Measurements from ENCODE around the gene SCN2A.
"Not testable (repeated sequence)": the region's sequence is repeated elsewhere in the genome, so short reads cannot be mapped to it uniquely, and the experiment has no call there.

The SCN2A gene

DNA sequence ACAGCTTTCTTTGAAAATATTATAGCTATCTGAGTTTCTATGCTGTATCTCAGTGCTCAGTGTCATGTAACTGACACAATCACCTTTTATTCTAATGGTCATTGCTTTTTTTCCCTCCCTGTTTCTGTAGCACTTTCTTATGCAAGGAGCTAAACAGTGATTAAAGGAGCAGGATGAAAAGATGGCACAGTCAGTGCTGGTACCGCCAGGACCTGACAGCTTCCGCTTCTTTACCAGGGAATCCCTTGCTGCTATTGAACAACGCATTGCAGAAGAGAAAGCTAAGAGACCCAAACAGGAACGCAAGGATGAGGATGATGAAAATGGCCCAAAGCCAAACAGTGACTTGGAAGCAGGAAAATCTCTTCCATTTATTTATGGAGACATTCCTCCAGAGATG lies 56.4 kb downstream of the SCN2A start:
- DNase-seq (ENCODE audit: low read depth, low spot score): no peak
- no peak overlapping the region for H3K4me3 ChIP-seq (ENCODE audit: low read length)

DNA sequence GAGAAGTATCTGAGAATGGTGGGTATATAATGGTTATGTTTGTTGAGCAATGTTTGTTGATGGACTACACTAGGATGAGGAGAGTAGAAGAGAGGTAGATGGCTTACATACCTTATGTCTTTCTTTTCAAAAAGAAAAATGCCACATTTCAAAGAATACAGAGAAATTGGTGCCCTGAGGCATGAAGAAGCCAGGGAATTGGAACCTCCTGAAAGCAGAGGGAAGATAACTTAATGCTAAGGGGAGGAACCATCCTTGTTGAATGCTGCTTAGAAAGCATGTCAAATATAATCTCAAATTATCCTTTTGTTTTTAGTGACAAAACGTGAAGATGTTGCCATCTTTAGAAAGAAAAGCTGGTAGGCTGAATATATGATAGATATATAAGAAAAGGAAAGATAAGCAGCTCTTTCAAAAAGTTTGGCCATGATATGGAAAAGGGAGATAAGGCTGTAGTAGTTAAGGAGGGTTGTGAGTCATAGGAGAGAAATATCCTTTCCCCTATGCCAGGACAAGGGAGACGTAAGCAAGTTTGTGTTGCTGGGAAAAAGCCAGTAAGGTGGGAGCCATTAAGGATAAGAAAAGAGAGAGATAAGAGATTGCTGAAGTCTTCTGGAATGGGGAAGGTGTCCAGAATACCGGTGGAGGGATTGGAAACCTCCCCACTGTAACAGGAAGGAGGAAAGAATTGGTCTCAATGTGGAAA lies 66.3 kb downstream of the SCN2A start:
- H3K4me3 ChIP-seq (ENCODE audit: low read length): no peak overlapping the region
- DNase-seq (ENCODE audit: low read depth, low spot score): no peak

DNA sequence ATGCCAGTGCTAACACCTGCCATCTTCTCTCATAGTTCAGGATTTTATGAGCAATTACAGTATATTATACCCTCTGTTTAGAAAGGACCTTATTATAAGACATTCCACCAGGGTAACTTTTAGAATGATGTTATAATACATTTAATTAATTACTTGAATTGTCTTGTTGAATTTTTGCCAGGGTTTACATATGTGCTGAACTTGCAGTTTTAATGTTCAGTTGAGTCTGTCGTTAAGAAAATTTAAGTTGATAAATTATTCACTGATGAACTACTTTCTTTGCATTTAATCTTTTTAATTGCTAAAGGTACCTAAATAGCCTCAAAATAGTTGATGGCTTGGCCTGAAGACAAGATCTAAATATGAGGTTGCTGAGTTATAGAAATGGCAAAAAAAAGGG lies 68.1 kb downstream of the SCN2A start:
- no peak overlapping the region for H3K4me3 ChIP-seq (ENCODE audit: low read length)
- no peak for DNase-seq (ENCODE audit: low read depth, low spot score)

DNA sequence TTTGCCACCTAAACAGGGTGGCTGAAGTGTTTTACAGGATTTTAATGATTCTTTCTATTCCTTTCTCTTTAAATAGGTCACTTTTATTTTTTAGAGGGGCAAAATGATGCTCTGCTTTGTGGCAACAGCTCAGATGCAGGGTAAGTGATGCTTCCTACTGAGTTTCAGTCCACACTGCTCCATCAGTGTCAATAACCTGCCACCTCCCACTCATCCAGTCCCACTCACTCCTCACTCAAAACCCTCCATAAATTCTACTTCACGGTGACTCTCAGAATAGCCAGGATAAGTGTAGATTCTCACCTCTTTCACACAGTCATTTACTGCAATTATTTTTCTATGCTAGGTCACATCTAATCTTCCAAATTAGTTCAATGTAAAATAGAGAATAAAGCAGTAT lies 72.7 kb downstream of the SCN2A start:
- H3K4me3 ChIP-seq (ENCODE audit: low read length): no peak overlapping the region
- DNase-seq (ENCODE audit: low read depth, low spot score): no peak

DNA sequence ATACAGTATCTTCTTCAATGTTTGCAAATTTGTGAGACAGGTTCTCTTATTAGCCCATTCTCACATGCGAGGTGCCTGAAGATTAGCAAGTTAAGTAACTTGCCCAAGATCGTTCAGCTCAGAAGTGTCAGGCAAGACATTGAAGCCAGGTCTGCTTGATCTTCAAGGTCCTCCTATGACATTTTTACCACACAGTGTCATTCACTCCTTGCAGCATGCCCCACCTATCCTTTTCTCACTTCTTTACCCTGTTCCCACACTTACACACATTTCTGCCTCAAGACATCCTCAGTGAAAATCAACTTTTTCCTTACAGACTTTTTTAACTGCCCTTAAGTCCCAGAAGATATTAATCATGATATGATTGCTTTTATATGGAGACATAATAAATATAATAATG lies 73.8 kb downstream of the SCN2A start:
- no peak for DNase-seq (ENCODE audit: low read depth, low spot score)

DNA sequence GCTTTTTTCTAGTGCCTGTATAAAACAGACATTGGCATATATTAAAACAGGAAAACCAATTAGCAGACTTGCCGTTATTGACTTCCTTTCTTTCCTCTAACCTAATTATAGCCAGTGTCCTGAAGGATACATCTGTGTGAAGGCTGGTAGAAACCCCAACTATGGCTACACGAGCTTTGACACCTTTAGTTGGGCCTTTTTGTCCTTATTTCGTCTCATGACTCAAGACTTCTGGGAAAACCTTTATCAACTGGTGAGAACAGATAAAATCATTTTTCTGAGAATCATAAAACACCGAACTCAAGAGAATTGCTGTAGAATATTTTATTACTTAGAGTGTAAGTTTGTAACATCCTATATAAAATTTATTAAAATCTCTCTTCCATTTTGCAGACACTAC lies 74.3 kb downstream of the SCN2A start:
- DNase-seq (ENCODE audit: low read depth, low spot score): no peak
- H3K4me3 ChIP-seq (ENCODE audit: low read length): no peak overlapping the region

More for the DNA sequence above, 73.8 kb downstream of the SCN2A start:
- H3K4me3 ChIP-seq (ENCODE audit: low read length): no peak overlapping the region

DNA sequence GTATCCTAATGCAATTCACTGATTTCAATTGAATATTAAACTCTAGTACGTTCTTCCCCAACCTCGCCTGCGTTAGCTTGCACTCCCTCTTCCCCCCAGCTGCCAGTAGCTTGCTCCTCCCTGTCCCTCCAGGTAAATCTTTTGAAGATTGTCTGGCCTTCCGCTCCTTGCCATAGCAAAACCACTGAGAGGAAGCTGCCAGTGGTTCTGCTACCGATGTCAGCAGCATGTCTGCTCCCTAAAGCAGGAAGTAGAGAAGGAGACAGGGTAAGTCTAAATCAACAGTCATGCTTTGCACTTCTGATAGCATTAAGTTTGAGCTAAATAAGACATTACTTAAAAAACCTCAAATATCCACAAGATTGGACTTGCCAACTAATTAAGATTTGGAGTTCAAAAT lies 89.1 kb downstream of the SCN2A start:
- H3K4me3 ChIP-seq (ENCODE audit: low read length): no peak overlapping the region
- DNase-seq (ENCODE audit: low read depth, low spot score): peak; percentile 55

DNA sequence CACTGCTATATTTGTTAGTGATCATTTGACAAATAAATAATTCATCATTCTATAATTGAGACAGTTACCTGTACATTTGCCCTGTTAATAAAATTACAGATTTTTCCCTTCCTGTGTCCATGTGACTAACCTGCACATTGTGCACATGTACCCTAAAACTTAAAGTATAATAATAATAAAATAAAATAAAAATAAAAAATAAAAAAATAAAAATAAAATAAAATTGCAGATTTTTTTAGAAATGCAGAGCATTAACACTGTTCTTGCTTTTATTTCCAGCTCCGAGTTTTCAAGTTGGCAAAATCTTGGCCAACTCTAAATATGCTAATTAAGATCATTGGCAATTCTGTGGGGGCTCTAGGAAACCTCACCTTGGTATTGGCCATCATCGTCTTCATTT lies 105.1 kb downstream of the SCN2A start:
- DNase-seq (ENCODE audit: low read depth, low spot score): not testable (repeated sequence)

DNA sequence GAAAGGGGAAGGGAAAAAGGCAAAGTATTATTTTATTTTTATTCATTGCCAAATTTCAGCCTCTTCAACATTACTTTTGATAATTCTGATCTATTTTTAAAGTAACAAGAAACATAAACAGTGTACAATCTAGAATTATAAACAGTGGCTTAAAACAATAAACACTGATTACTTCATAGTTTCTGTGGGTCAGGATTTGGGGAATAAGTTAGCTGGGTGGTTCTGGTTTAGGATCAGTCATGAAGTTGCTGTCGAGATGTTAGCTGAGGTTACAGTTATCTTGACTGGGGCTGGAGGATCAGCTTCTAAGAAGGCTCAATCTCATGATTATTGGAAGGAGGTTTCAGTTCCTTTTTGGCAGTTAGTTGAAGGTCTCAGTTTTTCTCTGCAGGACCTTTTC lies 109.2 kb downstream of the SCN2A start:
- no peak overlapping the region for H3K4me3 ChIP-seq (ENCODE audit: low read length)
- no peak for DNase-seq (ENCODE audit: low read depth, low spot score)

More for the DNA sequence above, 105.1 kb downstream of the SCN2A start:
- H3K4me3 ChIP-seq (ENCODE audit: low read length): not testable (repeated sequence)

DNA sequence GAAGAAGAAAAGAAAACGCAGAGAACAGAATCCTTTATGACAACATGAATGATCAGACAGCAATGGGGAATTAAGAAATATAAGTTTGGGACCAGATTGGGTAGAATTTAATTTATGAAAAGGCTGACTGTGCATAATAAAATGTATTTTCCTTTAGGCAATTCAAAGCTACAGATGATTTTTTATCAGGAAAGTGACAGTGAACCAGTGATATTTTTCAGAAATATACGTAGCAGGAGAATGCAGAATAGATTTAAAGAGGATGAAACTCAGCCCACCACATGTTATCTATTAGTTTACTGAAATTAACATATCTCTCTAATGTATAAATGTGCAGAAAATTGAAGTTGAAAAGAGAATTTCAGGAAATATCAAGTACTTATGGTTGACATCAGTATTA lies 110.0 kb downstream of the SCN2A start:
- DNase-seq (ENCODE audit: low read depth, low spot score): no peak
- no peak overlapping the region for H3K4me3 ChIP-seq (ENCODE audit: low read length)

DNA sequence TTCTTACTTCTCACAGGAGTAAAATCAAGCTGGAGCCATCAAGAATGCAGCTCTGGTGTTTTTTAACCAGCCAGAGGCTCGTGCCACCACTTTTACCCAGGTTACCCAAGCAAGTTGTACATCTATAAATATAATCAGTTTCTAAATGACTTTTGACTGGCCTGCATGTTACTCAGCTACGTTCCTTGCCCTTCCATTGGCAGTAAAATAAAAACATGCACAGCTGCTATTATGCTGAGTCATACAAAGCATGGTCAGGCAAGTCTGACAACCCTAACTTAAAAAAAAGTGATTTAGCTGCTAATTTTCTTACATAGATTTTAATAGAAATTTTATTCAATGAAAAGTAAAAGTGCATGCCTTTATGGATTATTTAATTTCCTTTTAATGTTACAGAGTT lies 118.5 kb downstream of the SCN2A start:
- DNase-seq (ENCODE audit: low read depth, low spot score): no peak
- H3K4me3 ChIP-seq (ENCODE audit: low read length): no peak overlapping the region

DNA sequence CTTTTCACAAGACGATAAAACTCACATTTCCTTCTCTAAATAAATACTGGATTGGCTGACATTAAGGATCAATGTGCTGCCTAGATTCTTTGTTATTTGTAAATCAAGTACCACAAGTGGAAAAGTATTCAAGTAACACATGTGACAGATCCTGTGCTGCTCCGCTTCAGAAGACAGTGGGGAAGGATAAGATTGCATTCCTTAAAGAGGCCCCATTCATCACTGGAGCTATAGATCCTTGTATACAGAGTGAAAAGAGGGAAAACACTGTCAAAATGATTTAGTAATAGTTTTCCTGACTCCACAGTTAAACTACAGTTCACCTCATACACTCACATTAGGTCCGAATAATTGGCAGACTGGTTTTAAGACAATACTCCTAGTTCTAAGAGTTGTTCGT lies 122.3 kb downstream of the SCN2A start:
- no peak overlapping the region for H3K4me3 ChIP-seq (ENCODE audit: low read length)

DNA sequence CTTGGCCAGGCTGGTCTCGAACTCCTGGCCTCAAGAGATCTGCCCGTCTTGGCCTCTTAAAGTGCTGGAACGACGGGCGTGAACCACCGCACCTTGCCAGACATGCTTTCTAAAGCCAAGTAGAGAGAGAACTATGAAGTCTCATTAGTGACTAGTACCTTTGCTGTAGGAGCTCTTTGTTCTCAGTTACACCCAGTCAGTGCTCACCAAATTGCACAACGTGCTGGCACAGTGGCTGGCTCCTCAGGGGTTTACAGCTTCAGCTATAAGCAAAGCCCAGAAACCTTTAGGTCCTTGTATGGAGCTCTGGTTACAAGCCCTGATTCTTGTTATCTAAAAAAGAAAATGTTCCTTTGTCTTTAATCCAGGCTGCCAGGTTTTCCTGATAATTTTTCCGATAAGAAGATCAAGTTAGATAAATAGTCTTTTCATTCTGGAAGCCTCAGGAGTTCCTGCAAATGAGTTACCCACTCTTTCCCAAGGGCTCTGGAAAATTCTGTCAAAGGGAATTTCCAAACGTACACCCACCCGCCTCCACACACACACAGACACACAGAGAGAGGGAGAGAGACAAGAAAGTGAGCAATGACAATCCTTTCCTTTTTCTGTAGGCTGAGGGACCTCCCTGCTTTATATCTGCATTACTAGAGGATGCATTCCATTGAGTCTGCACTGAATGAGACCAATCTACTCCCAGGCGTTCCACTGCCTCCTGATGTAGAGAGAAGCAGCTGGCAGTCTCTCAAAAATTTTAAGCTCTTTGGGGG lies 130.1 kb downstream of the SCN2A start:
- H3K4me3 ChIP-seq (ENCODE audit: low read length): no peak overlapping the region

More for the DNA sequence above, 122.3 kb downstream of the SCN2A start:
- no peak for DNase-seq (ENCODE audit: low read depth, low spot score)

DNA sequence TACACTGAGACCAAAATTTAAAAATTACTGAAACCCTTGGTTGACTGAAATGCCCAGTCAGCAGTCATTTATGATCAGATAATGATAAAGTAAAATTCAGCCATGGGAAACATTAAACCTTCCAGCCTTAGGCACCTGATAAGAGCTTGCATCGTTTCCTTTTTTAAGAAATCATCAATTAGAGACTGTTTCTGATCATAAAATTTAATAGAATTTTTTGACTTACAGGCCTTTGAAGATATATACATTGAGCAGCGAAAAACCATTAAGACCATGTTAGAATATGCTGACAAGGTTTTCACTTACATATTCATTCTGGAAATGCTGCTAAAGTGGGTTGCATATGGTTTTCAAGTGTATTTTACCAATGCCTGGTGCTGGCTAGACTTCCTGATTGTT lies 130.7 kb downstream of the SCN2A start:
- H3K4me3 ChIP-seq (ENCODE audit: low read length): no peak overlapping the region
- DNase-seq (ENCODE audit: low read depth, low spot score): no peak

More for the DNA sequence above, 130.1 kb downstream of the SCN2A start:
- no peak for DNase-seq (ENCODE audit: low read depth, low spot score)

DNA sequence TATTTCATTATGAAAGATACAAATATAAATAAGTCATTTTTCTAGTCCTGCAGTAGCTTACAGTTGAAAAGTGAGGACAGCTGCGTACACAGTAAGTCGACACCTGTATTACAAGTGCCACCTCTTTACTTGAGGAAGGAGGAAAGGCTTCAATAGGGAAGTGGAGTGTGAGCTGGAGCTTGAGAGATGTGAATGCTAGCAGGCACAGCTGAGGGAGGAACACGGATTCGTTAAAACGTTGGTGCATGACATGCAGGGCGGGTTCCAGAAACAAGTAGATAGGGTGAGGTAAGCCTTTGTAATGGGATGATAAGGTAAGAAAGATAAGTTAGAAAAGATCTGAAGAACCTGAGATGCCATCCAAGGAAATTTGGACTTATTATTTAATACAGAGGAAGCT lies 132.1 kb downstream of the SCN2A start:
- H3K4me3 ChIP-seq (ENCODE audit: low read length): no peak overlapping the region
- no peak for DNase-seq (ENCODE audit: low read depth, low spot score)

DNA sequence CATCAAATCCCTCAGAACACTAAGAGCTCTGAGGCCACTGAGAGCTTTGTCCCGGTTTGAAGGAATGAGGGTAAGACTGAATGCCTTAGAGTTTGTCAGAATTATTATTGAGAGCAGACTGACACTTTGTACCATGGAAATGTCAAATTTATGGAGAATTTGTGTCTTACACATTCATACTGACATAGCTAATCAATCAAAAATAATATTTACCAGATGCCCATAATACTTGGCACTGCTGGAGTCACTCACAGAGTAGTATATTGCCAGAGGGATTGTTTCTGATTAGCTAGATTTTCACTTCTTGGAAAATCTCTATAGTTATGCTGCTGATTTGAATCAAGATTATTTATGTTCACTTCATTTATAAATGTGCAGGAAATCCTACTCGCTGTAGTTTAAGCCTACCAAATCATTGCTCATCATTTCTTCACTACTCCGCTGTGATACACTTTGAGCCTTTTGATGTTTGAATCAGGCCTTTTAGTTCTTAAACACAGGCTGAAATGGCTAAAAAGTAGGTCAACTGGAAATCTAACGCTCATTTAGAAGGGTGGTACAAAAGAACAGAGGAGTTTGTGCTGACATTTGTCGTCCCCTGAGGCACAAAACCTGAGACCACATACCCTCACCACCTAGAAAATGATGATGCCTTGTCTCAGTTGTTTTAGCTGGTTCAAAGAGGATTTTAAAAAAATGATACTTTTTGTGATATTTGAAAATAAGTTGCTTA lies 134.2 kb downstream of the SCN2A start:
- H3K4me3 ChIP-seq (ENCODE audit: low read length): no peak overlapping the region
- DNase-seq (ENCODE audit: low read depth, low spot score): no peak

DNA sequence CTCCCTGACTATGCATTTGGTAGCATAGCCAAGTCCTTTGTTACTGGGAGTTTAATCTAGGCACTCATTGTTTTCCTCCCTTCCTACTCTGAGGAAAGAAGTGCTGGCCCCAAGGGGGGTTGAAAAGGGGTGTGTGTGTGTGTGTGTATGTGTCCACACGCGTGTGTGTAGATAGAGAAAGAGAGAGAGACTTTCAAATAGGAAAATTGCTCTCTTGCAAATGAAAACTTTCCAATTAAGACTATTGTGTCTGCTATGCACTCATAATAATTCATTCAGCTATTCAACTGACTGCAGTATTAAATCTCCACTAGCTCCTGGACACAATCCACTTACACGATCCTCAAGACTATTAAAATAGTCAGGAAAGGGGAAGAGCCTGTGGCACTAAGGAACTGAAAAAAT lies 137.4 kb downstream of the SCN2A start:
- H3K4me3 ChIP-seq (ENCODE audit: low read length): no peak overlapping the region
- no peak for DNase-seq (ENCODE audit: low read depth, low spot score)

DNA sequence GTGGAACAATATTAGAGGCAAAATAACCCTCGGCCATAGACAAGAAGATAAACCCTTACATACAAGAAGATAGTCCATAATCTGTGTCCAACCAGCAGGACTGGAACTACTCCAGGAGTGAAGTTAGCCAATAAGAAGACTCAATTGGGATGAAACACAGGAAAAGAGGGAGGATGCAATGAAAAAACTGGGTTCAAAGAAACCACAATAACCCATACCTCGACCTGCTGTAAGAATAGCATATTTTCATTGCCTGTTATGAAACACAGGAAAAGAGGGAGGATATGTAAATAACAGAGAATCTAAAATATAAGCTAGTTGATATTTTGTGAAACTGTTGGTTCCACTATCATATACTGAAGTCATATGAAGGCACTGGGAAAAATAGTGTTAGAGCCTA lies 143.1 kb downstream of the SCN2A start:
- no peak for DNase-seq (ENCODE audit: low read depth, low spot score)
- H3K4me3 ChIP-seq (ENCODE audit: low read length): no peak overlapping the region

DNA sequence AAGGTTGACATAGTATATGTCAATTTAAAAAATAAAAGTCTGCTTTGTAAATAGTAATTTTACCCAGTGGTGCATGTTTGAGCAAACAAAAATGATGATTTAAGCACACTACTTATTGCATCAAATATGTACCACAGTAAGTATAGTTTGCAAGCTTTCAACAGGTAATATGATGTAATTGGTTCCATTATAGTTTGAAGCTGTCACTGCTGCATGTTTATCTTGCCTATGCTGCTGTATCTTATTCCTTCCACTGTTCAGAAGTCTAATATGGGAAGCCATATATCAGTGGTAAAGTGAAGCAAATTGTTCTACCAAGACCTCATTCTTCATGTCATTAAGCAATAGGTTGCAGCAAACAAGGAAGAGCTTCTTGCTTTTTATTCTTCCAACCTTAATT lies 151.7 kb downstream of the SCN2A start:
- no peak for DNase-seq (ENCODE audit: low read depth, low spot score)
- no peak overlapping the region for H3K4me3 ChIP-seq (ENCODE audit: low read length)

DNA sequence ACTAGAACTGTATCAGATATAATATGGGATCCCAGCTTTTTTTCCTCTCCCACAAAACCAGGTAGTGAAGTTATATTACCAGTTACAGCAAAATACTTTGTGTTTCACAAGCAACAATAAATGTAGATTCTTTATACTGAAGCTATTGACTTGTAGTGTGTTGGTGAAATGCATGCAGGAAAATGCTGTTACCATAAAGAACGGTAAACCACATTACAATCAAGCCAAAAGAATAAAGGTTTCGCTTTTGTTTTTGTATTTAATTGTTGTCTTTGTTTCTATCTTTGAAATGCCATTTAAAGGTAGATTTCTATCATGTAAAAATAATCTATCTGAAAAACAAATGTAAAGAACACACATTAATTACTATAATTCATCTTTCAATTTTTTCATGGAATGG lies 152.6 kb downstream of the SCN2A start:
- no peak overlapping the region for H3K4me3 ChIP-seq (ENCODE audit: low read length)
- DNase-seq (ENCODE audit: low read depth, low spot score): no peak

Data from Jurkat, Clone E6-1 (cell line).